SJCRH30 (cell line): ENCODE data around the gene REPS2. TPM values are rescaled to one million over a fixed set of nuclear protein-coding genes. Genes with fewer than 3 reads are reported as not detected.
A peak's percentile ranks its signal among the peaks of the same experiment; 100 is the strongest.

Experiments used
- DNase-seq, 2 experiments: peaks; one replicate each; pipeline ENCODE4 v3.0.0-alpha.2; 2015 to 2020
- H3K27ac ChIP-seq: fragments of 250-450 bp; sonication (Bioruptor Pico); 2 replicates; pipeline ENCODE4 v1.5.1; 2020; ENCODE audit warnings: mild to moderate bottlenecking, moderate library complexity
- H3K27me3 ChIP-seq: fragments of 250-450 bp; sonication (Bioruptor Pico); 2 replicates; pipeline ENCODE4 v1.5.1; 2020; ENCODE audit warnings: mild to moderate bottlenecking, moderate library complexity
- H3K36me3 ChIP-seq: fragments of 250-450 bp; sonication (Bioruptor Pico); 2 replicates; pipeline ENCODE4 v1.5.1; 2020; ENCODE audit warnings: mild to moderate bottlenecking, moderate library complexity
- H3K4me1 ChIP-seq: fragments of 250-450 bp; sonication (Bioruptor Pico); 2 replicates; pipeline ENCODE4 v1.5.1; 2020; ENCODE audit warnings: mild to moderate bottlenecking, moderate library complexity
- H3K4me3 ChIP-seq: fragments of 250-450 bp; sonication (Bioruptor Pico); 2 replicates; pipeline ENCODE4 v1.5.1; 2020; ENCODE audit warnings: mild to moderate bottlenecking, moderate library complexity
- H3K9me3 ChIP-seq: fragments of 250-450 bp; sonication (Bioruptor Pico); replicated peaks from 2 replicates; pipeline ENCODE4 v1.5.1; 2020; ENCODE audit warnings: mild to moderate bottlenecking, moderate library complexity
- total RNA-seq: library from RNA; depleted of rRNA; stranded (reverse); fragments of >200 nt; shearing (Covaris generic); gene quantifications from 2 replicates; pipeline ENCODE4 v1.2.3, GENCODE V29; 2014

Gene REPS2
- total RNA-seq, 1 experiment from 2014 or later = 1.7 TPM

DNA sequence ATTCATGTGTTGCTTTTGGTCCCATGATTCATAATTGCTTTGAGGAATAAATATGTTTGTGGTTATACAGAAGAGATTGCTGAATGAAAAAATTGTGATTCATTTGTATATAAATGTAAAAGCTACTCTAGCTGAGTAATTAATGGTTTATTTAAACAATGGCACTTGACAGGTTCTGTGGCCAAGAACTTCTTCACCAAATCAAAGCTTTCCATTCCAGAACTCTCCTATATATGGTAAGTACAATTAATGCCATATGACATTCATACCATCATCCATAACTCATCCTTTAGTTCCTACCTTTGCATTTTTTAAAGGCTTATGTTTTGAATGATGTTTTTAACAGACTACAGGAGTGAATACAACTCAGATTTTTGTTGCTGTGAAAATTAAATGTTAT is 105.8 kb downstream of the REPS2 start:
- DNase-seq = no peak
- Histone ChIP-seq H3K27me3 (no peaks in the 10 kb centered on the region), H3K27ac (no peak overlapping the region), H3K4me1 (peaks cover 5% of the 10 kb centered on the region), H3K36me3 (no peaks in the 10 kb centered on the region), H3K9me3 (no peaks in the 10 kb centered on the region), H3K4me3 (no peak overlapping the region)

GRCh38 chrX:17052793-17053192 is 106.3 kb downstream of the REPS2 start:
- H3K4me3 ChIP-seq = no peak overlapping the region
- H3K9me3 ChIP-seq = no peaks in the 10 kb centered on the region
- H3K4me1 ChIP-seq = peaks cover 10% of the 10 kb centered on the region
- H3K36me3 ChIP-seq = no peaks in the 10 kb centered on the region
- no peak for DNase-seq
- no peak overlapping the region for H3K27ac ChIP-seq
- H3K27me3 ChIP-seq = no peaks in the 10 kb centered on the region

DNA sequence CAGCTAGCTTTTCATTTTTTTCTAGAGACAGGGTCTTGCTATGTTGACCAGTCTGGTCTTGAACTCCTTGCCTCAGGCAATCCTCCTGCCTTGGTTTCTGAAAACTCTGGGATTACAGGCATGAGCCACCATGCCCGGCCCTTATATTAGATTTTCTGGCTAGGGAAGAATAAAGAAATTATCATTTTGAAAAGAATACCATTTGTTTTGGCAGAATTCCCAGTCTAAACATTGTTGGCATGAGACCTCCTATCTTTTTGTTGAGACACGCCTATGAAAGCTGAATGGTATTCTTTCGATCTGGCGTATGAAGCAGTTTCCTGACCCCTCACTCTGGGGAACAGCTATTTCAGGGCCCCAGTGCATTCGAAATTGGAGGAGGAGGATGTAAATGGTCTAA is 107.0 kb downstream of the REPS2 start:
- H3K9me3 ChIP-seq = no peaks in the 10 kb centered on the region
- no peaks in the 10 kb centered on the region for H3K36me3 ChIP-seq
- DNase-seq = no peak
- no peak overlapping the region for H3K27ac ChIP-seq
- no peak overlapping the region for H3K4me3 ChIP-seq
- peaks cover 10% of the 10 kb centered on the region for H3K4me1 ChIP-seq
- H3K27me3 ChIP-seq = no peaks in the 10 kb centered on the region

DNA sequence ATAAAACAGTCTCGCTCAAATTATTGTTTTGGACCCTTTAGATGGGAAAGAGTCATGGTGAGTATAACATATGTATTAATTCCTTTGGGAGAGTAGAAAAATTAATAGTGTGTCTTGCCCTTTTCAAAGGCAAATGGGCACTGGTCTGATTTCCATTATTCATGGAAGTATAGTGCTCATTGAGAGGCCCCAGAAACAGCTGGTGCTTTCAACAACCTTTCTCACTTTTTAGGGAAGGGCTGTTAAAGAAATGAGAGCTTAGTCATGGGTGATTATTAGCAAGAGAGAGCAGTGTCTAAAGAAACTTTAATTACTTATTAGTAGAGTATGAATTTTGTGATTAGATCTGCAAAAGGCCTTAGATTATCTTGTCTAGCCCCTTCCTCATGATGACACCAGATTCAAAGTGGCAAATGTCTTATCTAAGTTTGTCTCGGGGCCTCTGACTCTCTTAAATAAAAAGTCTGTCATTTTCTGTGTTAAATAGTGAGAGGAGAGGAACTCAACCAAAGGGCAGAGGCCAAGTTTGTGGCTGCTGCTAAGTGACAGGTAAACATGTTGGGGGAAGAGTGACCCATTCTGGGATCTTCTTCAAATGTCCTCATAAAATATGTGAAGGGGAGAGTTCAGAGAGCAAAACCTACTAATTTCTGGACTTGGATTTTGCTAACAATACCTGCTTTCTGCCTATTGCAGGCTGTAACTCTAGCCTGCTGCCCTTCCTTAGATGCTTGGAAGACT is 110.6 kb downstream of the REPS2 start:
- Histone ChIP-seq H3K27ac (peak overlapping the region; percentile 25), H3K36me3 (no peaks in the 10 kb centered on the region), H3K4me3 (no peak overlapping the region), H3K9me3 (no peaks in the 10 kb centered on the region), H3K27me3 (no peaks in the 10 kb centered on the region), H3K4me1 (peaks cover 10% of the 10 kb centered on the region)
- peak in 1 of 2 experiments; percentile 42 for DNase-seq

GRCh38 chrX:17062065-17062464 is 115.6 kb downstream of the REPS2 start:
- Histone ChIP-seq H3K27ac (no peak overlapping the region), H3K9me3 (no peaks in the 10 kb centered on the region), H3K36me3 (no peaks in the 10 kb centered on the region), H3K4me1 (peaks cover 6% of the 10 kb centered on the region), H3K4me3 (no peak overlapping the region), H3K27me3 (no peaks in the 10 kb centered on the region)
- no peak for DNase-seq

- no peaks in the 10 kb centered on the region for H3K9me3 ChIP-seq
- H3K36me3 ChIP-seq = no peaks in the 10 kb centered on the region
- DNase-seq = no peak
- no peak overlapping the region for H3K4me3 ChIP-seq
- H3K27me3 ChIP-seq = no peaks in the 10 kb centered on the region
- H3K27ac ChIP-seq = no peak overlapping the region
- H3K4me1 ChIP-seq = no peaks in the 10 kb centered on the region
These were observed 118.6 kb downstream of the REPS2 start for GRCh38 chrX:17065100-17065499.

GRCh38 chrX:17067534-17067933 is 121.1 kb downstream of the REPS2 start:
- Histone ChIP-seq H3K27me3 (no peaks in the 10 kb centered on the region), H3K36me3 (no peaks in the 10 kb centered on the region), H3K27ac (no peak overlapping the region), H3K4me3 (no peak overlapping the region), H3K4me1 (no peaks in the 10 kb centered on the region), H3K9me3 (no peaks in the 10 kb centered on the region)
- DNase-seq = no peak

DNA sequence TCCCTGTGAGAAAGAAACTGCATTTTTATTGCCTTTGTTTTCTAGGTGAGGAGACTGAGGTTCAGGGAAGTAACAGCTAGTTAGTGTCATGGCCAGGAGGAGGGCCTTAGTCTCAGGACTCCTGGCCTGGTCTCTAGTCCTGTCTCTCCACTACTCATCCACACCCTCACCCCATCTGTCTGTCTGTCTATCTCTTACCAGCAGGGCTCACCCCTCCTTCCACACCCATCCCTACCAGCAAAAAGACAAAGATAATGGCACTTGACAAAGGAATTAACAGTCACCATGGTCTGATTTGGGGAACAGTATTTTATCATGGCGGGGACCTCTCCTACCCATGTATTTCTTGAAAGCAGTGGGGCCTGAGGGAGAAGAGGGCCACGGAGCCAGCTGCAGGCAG is 125.8 kb downstream of the REPS2 start:
- Histone ChIP-seq H3K9me3 (no peaks in the 10 kb centered on the region), H3K27me3 (0 out of 2 replicates have a peak, but pooled peaks cover 4% of the 10 kb centered on the region)
- DNase-seq = no peak

DNA sequence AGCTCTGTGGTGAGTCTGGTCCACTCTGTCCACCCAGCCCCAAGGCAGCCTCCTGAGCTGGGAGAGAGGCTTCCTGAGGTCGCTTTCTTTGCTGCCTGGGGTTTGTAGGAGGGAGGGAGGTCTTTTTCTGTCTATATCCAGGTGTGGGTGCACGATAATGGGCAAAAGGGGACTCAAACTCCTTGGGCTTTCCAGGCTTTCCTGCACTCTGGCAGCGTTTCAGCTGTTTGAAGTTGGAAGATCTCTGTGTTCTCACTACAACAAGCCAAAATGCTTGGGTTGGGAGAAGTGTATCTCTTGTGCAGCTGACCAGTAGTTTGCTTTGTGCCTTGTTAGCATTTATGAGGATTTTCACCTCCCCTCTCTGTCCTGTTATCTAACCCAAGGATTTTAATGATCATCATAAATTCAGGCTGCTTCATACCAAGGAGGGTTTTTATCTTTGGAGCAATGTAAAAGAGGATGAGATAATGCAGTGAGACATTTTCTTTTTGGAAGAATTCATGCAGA is 126.3 kb downstream of the REPS2 start:
- Histone ChIP-seq H3K27me3 (0 out of 2 replicates have a peak, but pooled peaks cover 4% of the 10 kb centered on the region), H3K4me1 (no peaks in the 10 kb centered on the region), H3K27ac (no peak overlapping the region), H3K4me3 (no peak overlapping the region), H3K9me3 (no peaks in the 10 kb centered on the region), H3K36me3 (no peaks in the 10 kb centered on the region)
- no peak for DNase-seq

More for the DNA sequence above, 125.8 kb downstream of the REPS2 start:
- Histone ChIP-seq H3K36me3 (no peaks in the 10 kb centered on the region), H3K4me1 (no peaks in the 10 kb centered on the region), H3K27ac (no peak overlapping the region), H3K4me3 (no peak overlapping the region)

- Histone ChIP-seq H3K36me3 (no peaks in the 10 kb centered on the region), H3K27me3 (0 out of 2 replicates have a peak, but pooled peaks cover 4% of the 10 kb centered on the region), H3K4me3 (no peak overlapping the region), H3K27ac (no peak overlapping the region), H3K4me1 (no peaks in the 10 kb centered on the region), H3K9me3 (no peaks in the 10 kb centered on the region)
- DNase-seq = no peak
These were observed 128.5 kb downstream of the REPS2 start for GRCh38 chrX:17075004-17075403.

DNA sequence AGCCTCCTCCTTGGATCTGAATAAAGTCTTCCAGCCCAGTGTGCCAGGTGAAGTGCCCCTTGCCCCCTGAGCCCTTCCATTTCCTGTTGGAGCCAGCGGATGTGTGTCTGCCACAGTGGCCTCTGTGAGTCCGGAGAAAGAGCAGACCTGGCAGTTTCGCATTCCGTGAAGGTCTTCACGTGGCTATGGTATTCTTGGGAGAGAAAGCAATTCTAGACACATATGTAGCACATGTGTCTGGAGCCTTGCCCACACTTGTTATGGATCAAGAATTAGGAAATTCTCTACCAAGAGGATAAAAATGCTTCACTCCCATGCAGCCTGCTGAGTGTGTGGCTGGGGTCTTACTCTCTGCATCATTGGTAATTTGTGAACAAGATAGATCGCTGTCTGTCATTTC is 130.9 kb downstream of the REPS2 start:
- Histone ChIP-seq H3K4me1 (no peaks in the 10 kb centered on the region), H3K36me3 (no peaks in the 10 kb centered on the region), H3K4me3 (no peak overlapping the region), H3K27me3 (0 out of 2 replicates have a peak, but pooled peaks cover 4% of the 10 kb centered on the region), H3K27ac (no peak overlapping the region), H3K9me3 (no peaks in the 10 kb centered on the region)
- no peak for DNase-seq

DNA sequence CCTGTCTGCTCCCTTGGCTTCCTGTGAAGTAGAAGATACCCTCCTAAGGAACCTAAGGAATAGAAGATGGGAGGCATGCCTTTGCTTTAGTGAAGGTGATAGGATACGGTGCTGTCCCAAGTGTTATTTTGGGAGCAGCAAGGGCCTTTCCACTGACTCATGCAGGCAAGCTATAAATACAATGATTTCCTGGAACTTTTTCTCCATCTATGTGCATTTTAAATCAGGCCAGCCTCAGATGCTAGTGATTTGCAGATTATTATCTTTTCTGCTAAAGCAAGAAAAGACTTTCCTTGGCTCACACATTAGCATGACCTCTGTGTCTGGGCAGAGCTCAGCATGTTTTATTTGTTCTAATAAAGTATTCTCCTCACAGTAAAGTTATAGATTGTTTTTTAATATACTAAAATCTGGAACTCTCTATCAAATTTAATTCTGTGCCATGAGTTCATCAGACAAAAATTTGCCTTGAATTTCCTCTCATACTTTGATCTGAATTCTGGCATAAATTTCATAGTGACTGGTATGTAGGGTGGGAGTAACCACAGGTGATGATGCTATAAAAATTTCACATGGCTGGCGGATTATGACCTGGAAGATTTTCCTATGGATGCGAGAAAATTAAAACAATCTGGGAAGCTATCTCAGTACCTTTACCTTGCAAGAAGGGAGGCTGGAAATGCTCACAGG is 131.7 kb downstream of the REPS2 start:
- Histone ChIP-seq H3K9me3 (no peaks in the 10 kb centered on the region), H3K36me3 (no peaks in the 10 kb centered on the region), H3K4me3 (no peak overlapping the region), H3K27me3 (no peaks in the 10 kb centered on the region), H3K4me1 (no peaks in the 10 kb centered on the region), H3K27ac (no peak overlapping the region)
- DNase-seq = no peak

DNA sequence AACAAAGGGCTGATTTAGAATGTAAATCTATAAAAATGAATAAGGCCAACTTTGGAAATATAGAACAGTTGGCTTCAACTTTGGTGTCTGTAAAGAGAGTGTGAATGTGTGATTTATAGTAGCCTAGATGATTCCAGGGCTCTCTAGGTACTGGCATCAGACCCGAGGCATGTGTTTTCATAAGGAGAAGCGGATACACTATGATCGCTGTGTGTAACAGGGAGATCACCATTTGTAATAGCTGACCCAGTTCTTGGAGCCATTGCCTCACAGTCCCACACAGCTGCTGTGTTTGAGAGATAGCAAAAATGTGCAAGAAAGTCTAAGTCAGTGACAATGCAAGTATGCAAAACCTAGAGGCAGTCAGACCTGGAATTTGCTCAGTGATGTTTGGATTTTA is 135.1 kb downstream of the REPS2 start:
- no peaks in the 10 kb centered on the region for H3K27me3 ChIP-seq
- H3K4me1 ChIP-seq = no peaks in the 10 kb centered on the region
- no peak overlapping the region for H3K4me3 ChIP-seq
- H3K9me3 ChIP-seq = no peaks in the 10 kb centered on the region
- H3K36me3 ChIP-seq = no peaks in the 10 kb centered on the region
- DNase-seq = no peak
- no peak overlapping the region for H3K27ac ChIP-seq

- Histone ChIP-seq H3K27ac (no peak overlapping the region), H3K4me3 (no peak overlapping the region), H3K27me3 (no peaks in the 10 kb centered on the region), H3K9me3 (no peaks in the 10 kb centered on the region), H3K36me3 (no peaks in the 10 kb centered on the region), H3K4me1 (no peaks in the 10 kb centered on the region)
- DNase-seq = no peak
These were observed 135.5 kb downstream of the REPS2 start for GRCh38 chrX:17081968-17082367.

DNA sequence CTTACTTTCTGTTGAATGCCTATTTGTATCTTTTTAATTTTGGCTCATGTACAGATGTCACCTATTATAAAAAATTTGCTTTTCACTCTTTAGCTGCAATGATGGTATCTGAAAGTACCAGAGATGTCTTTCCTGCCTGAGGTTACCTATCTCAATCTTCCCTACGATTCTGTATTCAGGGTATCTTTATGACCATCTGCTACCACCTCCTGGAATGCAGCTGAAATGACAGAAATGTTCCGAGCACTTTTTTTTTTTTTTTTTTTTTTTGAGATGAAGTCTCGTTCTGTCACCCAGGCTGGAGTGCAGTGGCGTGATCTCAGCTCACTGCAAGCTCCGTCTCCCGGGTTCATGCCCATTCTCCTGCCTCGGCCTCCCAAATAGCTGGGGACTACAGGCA is 136.4 kb downstream of the REPS2 start:
- H3K4me1 ChIP-seq = no peaks in the 10 kb centered on the region
- no peaks in the 10 kb centered on the region for H3K27me3 ChIP-seq
- H3K4me3 ChIP-seq = no peak overlapping the region
- no peaks in the 10 kb centered on the region for H3K9me3 ChIP-seq
- peak in 1 of 2 experiments; percentile 56 for DNase-seq
- no peak overlapping the region for H3K27ac ChIP-seq
- H3K36me3 ChIP-seq = no peaks in the 10 kb centered on the region
